ENCODE measurements around the gene PPCS. TPM values are rescaled to one million over a fixed set of nuclear protein-coding genes. Genes with fewer than 3 reads are reported as not detected.

Gene PPCS
- total and polyA plus RNA-seq, 2 of the 8 experiments (the other 6 are each of a cell fraction or from before 2014, with no cell fraction given): 24.5 to 35.3 TPM

DNA sequence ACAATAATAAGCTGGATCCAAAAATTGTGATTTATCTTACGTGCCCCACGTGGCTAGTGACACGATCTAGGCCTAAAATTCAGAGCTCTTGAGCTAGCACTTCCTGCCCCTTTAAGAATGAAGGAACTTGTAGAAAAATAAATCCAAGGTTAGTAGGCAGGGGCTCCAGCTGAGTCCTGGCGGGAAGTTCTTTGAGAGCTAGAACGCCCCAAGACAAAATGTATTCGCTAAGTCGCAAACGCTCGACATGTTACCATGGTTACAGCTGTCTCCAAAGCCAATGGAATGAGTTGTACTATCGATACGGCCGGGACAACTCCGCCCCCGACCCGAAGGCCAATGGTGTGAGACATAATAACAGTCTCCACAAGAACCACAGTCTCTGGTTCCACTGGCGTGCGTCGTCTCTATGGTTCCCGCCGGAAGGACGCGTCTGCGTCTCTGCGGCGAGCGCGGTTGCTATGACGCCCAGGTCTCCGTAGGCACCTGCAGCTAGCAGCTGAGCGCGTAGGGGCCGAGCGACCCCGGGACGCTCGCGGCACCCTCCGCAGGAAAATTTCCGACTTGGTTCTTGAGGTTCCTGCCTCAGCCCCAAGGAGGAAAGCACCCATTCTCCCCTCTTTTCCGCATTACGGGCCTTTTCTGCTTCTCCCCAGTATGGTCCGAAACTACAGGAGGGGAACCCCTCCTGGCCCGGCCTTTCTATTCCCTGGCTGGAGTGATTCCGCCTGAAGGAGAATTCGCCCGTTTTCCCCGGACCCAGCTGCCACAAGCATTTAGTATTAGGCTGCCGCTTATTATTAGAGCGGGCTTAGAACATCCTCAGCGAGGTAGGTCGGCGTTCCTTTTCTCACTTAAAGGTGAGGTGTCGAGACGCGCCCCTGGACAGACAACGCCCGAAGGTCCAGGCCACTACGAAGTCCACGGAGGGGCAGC is 6.8 kb downstream of the PPCS start, which contains the start of gene CCDC30 (continued):
- TF ChIP-seq SAP30 (IDR thresholded peaks at IDR 0.05; ENCODE audit: insufficient read depth, insufficient replicate concordance, low read length) (no peak), HDAC6 (IDR thresholded peaks at IDR 0.05; ENCODE audit: low read depth, low read length) (no peak), SP1 (IDR thresholded peaks at IDR 0.05; ENCODE audit: low read depth, low read length) (peak; percentile 95), POLR2A (IDR thresholded peaks at IDR 0.05; ENCODE audit: control extremely low read depth in 1 of 2, low read depth in 2 of 2, low read length in 2 of 2) (peak in 1 of 2 experiments; percentile 39; a peak in 1 of 3 replicates), USF2 (IDR thresholded peaks at IDR 0.05; ENCODE audit: low read length) (no peak)
